ENCODE results near the gene INPPL1.
"Not testable (repeated sequence)": the region's sequence is repeated elsewhere in the genome, so short reads cannot be mapped to it uniquely, and the experiment has no call there.

The INPPL1 gene

DNA sequence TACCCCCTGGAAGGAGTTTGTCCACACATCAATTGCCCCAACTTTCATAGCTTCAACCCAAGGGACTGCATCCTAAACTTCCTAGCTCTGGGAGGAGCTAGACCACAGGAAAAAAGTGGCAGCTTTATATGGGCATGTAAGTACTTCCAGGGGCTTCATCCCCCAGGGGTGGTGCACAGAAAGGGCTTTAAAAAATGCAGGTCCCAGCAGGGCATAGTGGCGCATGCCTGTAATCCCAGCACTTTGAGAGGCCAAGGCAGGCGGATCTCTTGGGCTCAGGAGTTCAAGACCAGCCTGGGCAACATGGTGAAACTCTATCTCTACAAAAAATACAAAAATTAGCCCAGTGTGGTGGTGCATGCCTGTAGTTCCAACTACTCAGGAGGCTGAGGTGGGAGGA, 17.8 kb upstream of the INPPL1 start:
- not testable (repeated sequence) for H4K8ac ChIP-seq (ENCODE audit: low read depth, low read length); H2BK120ac ChIP-seq (ENCODE audit: low read depth, low read length); H3K36me3 ChIP-seq (replicated peaks in 1 of 2; ENCODE audit: control insufficient read depth in 2 of 2, insufficient read depth in 2 of 2, low read length in 2 of 2); H3K4ac ChIP-seq (ENCODE audit: low read length); H3K4me3 ChIP-seq (ENCODE audit: low read length in 2 of 2); H3K4me1 ChIP-seq (ENCODE audit: control insufficient read depth in 2 of 2, insufficient read depth in 1 of 2, low read depth in 1 of 2, low read length in 2 of 2); H3K23ac ChIP-seq (ENCODE audit: low read depth, low read length, poor library complexity); H3K18ac ChIP-seq (ENCODE audit: low read length); H3K14ac ChIP-seq (ENCODE audit: low read length); H3K9me3 ChIP-seq (replicated peaks in 1 of 2; ENCODE audit: control insufficient read depth in 2 of 2, insufficient read depth in 1 of 2, low read depth in 1 of 2, low read length in 2 of 2); H3K27me3 ChIP-seq (ENCODE audit: control insufficient read depth in 3 of 3, insufficient read depth in 3 of 3, low read depth in 1 of 3, low read length in 3 of 3); DNase-seq (ENCODE audit: low spot score); H4K91ac ChIP-seq (ENCODE audit: low read depth, low read length, poor library complexity); H2AFZ ChIP-seq (ENCODE audit: low read length); H3K79me1 ChIP-seq (ENCODE audit: low read depth, low read length); H2BK5ac ChIP-seq (ENCODE audit: low read length); H3K27ac ChIP-seq (replicated peaks; ENCODE audit: low read length); H2AK5ac ChIP-seq (ENCODE audit: low read depth, low read length); H2BK12ac ChIP-seq (ENCODE audit: low read length); H3K4me2 ChIP-seq (ENCODE audit: insufficient read depth, low read length, poor library complexity, severe bottlenecking); H2BK15ac ChIP-seq (ENCODE audit: low read length); H3K9ac ChIP-seq (ENCODE audit: low read depth, low read length, poor library complexity)
- no CpG with 5 or more reads among the region's 2 CpGs for WGBS, 2 donors (ENCODE audit: extremely low coverage in 2 of 2, insufficient read length in 2 of 2, insufficient replicate concordance in 1 of 2)

DNA sequence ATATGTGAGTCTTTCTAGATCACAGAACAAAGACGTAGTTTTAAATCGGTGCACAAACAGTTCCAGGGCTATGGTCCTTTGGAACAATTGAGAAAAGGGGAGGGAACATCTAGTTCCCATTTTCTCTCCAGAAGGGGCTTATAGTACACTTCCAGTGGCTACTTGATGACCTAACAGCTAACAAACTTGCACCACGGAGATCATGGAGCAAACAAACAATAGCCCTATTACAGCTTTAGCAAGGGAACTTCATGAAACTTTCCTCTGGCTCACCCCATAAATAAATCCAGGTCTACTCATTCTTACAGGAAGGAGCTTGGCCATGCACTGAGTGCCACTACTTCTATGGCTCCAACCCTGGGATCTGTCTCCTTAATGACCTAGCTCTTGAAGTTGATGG, 16.3 kb upstream of the INPPL1 start:
- Histone ChIP-seq H3K79me1 (ENCODE audit: low read depth, low read length) (no peaks in the 10 kb centered on the region), H3K4ac (ENCODE audit: low read length) (no peak overlapping the region), H4K91ac (ENCODE audit: low read depth, low read length, poor library complexity) (no peak overlapping the region), H2BK120ac (ENCODE audit: low read depth, low read length) (no peak overlapping the region), H2AK5ac (ENCODE audit: low read depth, low read length) (no peak overlapping the region), H3K27me3 (ENCODE audit: control insufficient read depth in 3 of 3, insufficient read depth in 3 of 3, low read depth in 1 of 3, low read length in 3 of 3) (peaks cover 0 to 5% (median 0%) of the 10 kb centered on the region in 3 experiments), H3K27ac (replicated peaks; ENCODE audit: low read length) (no peak overlapping the region), H2BK15ac (ENCODE audit: low read length) (no peak overlapping the region), H3K23ac (ENCODE audit: low read depth, low read length, poor library complexity) (no peak overlapping the region), H3K9ac (ENCODE audit: low read depth, low read length, poor library complexity) (no peak overlapping the region), H3K4me1 (ENCODE audit: control insufficient read depth in 2 of 2, insufficient read depth in 1 of 2, low read depth in 1 of 2, low read length in 2 of 2) (no peaks in the 10 kb centered on the region), H3K9me3 (replicated peaks in 1 of 2; ENCODE audit: control insufficient read depth in 2 of 2, insufficient read depth in 1 of 2, low read depth in 1 of 2, low read length in 2 of 2) (peaks cover 0 to 3% of the 10 kb centered on the region in 2 donors), H3K4me3 (ENCODE audit: low read length in 2 of 2) (no peak overlapping the region), H3K18ac (ENCODE audit: low read length) (no peak overlapping the region), H2AFZ (ENCODE audit: low read length) (no peak overlapping the region), H4K8ac (ENCODE audit: low read depth, low read length) (no peak overlapping the region), H3K4me2 (ENCODE audit: insufficient read depth, low read length, poor library complexity, severe bottlenecking) (no peak overlapping the region), H3K14ac (ENCODE audit: low read length) (peak overlapping the region; percentile 23), H2BK12ac (ENCODE audit: low read length) (no peak overlapping the region), H3K36me3 (replicated peaks in 1 of 2; ENCODE audit: control insufficient read depth in 2 of 2, insufficient read depth in 2 of 2, low read length in 2 of 2) (no peaks in the 10 kb centered on the region), H2BK5ac (ENCODE audit: low read length) (no peak overlapping the region)
- no CpG with 5 or more reads among the region's 3 CpGs for WGBS, 2 donors (ENCODE audit: extremely low coverage in 2 of 2, insufficient read length in 2 of 2, insufficient replicate concordance in 1 of 2)
- no peak for DNase-seq (ENCODE audit: low spot score)

DNA sequence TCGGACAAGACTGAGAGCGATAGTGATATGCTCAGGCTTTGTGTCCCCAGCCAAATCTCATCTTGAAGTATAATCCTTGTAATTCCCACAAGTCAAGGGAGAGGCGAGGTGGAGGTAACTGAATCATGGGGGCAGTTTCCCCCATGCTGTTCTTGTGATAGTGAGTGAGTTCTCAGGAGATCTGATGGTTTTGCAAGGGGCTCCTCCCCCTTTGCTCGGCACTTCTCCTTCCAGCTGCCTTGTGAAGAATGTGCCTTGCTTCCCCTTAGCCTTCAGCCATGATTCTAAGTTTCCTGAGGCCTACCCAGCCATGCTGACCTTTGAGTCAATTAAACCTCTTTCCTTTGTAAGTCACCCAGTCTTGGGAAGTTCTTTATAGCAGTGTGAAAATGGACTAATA, 15.5 kb upstream of the INPPL1 start:
- Histone ChIP-seq H3K79me1 (ENCODE audit: low read depth, low read length) (no peaks in the 10 kb centered on the region), H3K18ac (ENCODE audit: low read length) (no peak overlapping the region), H2BK120ac (ENCODE audit: low read depth, low read length) (no peak overlapping the region), H3K4me2 (ENCODE audit: insufficient read depth, low read length, poor library complexity, severe bottlenecking) (no peak overlapping the region), H4K91ac (ENCODE audit: low read depth, low read length, poor library complexity) (no peak overlapping the region), H2BK5ac (ENCODE audit: low read length) (no peak overlapping the region), H3K23ac (ENCODE audit: low read depth, low read length, poor library complexity) (no peak overlapping the region), H3K9ac (ENCODE audit: low read depth, low read length, poor library complexity) (no peak overlapping the region), H3K27ac (replicated peaks; ENCODE audit: low read length) (no peak overlapping the region), H2BK15ac (ENCODE audit: low read length) (no peak overlapping the region), H3K14ac (ENCODE audit: low read length) (no peak overlapping the region), H3K4me3 (ENCODE audit: low read length in 2 of 2) (no peak overlapping the region), H4K8ac (ENCODE audit: low read depth, low read length) (no peak overlapping the region), H2BK12ac (ENCODE audit: low read length) (no peak overlapping the region), H3K36me3 (replicated peaks in 1 of 2; ENCODE audit: control insufficient read depth in 2 of 2, insufficient read depth in 2 of 2, low read length in 2 of 2) (no peaks in the 10 kb centered on the region), H2AFZ (ENCODE audit: low read length) (no peak overlapping the region), H3K4ac (ENCODE audit: low read length) (no peak overlapping the region), H3K4me1 (ENCODE audit: control insufficient read depth in 2 of 2, insufficient read depth in 1 of 2, low read depth in 1 of 2, low read length in 2 of 2) (no peaks in the 10 kb centered on the region), H3K27me3 (ENCODE audit: control insufficient read depth in 3 of 3, insufficient read depth in 3 of 3, low read depth in 1 of 3, low read length in 3 of 3) (peaks cover 0 to 5% (median 0%) of the 10 kb centered on the region in 3 experiments), H3K9me3 (replicated peaks in 1 of 2; ENCODE audit: control insufficient read depth in 2 of 2, insufficient read depth in 1 of 2, low read depth in 1 of 2, low read length in 2 of 2) (peaks cover 0 to 3% of the 10 kb centered on the region in 2 donors), H2AK5ac (ENCODE audit: low read depth, low read length) (no peak overlapping the region)
- no CpG with 5 or more reads among the region's 4 CpGs for WGBS, 2 donors (ENCODE audit: extremely low coverage in 2 of 2, insufficient read length in 2 of 2, insufficient replicate concordance in 1 of 2)
- no peak for DNase-seq (ENCODE audit: low spot score)

DNA sequence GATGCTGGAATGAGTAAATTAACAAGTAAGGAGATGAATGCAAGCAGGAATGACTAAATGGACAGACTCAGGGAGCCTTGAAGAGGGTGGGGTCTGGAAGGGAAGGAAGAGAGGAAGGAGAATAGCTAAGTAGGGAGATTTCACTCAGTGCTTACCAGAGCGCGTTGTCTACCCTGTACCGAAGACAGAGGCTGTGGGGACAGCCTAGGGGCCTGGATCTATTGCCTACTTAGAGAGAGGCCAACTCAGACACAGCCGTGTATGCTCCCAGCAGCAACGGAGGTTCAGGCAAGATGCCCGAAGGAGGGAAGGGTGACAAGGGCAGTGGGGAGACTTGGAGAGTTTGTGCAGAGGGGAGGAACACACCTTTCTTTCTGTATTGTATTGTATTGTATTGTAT, 7.9 kb upstream of the INPPL1 start, which contains the start of gene FOLR2:
FOLR2 (plus strand) TSS at position 157 of the 400 bp plus-strand sequence. CDS start 1,791 bp downstream, outside the sequence.
- DNase-seq (ENCODE audit: low spot score), result no peak
- Histone ChIP-seq H3K27me3 (ENCODE audit: control insufficient read depth in 3 of 3, insufficient read depth in 3 of 3, low read depth in 1 of 3, low read length in 3 of 3) (peaks cover 0 to 26% (median 0%) of the 10 kb centered on the region in 3 experiments), H3K36me3 (replicated peaks in 1 of 2; ENCODE audit: control insufficient read depth in 2 of 2, insufficient read depth in 2 of 2, low read length in 2 of 2) (no peaks in the 10 kb centered on the region), H3K4me2 (ENCODE audit: insufficient read depth, low read length, poor library complexity, severe bottlenecking) (no peak within 1 kb of the TSS), H2BK5ac (ENCODE audit: low read length) (no peak within 1 kb of the TSS), H3K9me3 (replicated peaks in 1 of 2; ENCODE audit: control insufficient read depth in 2 of 2, insufficient read depth in 1 of 2, low read depth in 1 of 2, low read length in 2 of 2) (no peaks in the 10 kb centered on the region), H2BK15ac (ENCODE audit: low read length) (peak within 1 kb of the TSS; percentile 67), H3K79me1 (ENCODE audit: low read depth, low read length) (no peaks in the 10 kb centered on the region), H4K91ac (ENCODE audit: low read depth, low read length, poor library complexity) (no peak within 1 kb of the TSS), H3K18ac (ENCODE audit: low read length) (no peak within 1 kb of the TSS), H3K23ac (ENCODE audit: low read depth, low read length, poor library complexity) (no peak within 1 kb of the TSS), H3K27ac (replicated peaks; ENCODE audit: low read length) (no peak within 1 kb of the TSS), H3K14ac (ENCODE audit: low read length) (no peak within 1 kb of the TSS), H2BK120ac (ENCODE audit: low read depth, low read length) (no peak within 1 kb of the TSS), H3K4me3 (ENCODE audit: low read length in 2 of 2) (no peak within 1 kb of the TSS), H3K4ac (ENCODE audit: low read length) (no peak within 1 kb of the TSS), H3K9ac (ENCODE audit: low read depth, low read length, poor library complexity) (no peak within 1 kb of the TSS), H4K8ac (ENCODE audit: low read depth, low read length) (no peak within 1 kb of the TSS), H2AFZ (ENCODE audit: low read length) (no peak within 1 kb of the TSS), H3K4me1 (ENCODE audit: control insufficient read depth in 2 of 2, insufficient read depth in 1 of 2, low read depth in 1 of 2, low read length in 2 of 2) (no peaks in the 10 kb centered on the region), H2AK5ac (ENCODE audit: low read depth, low read length) (no peak within 1 kb of the TSS), H2BK12ac (ENCODE audit: low read length) (no peak within 1 kb of the TSS)
- WGBS, 2 donors (ENCODE audit: extremely low coverage in 2 of 2, insufficient read length in 2 of 2, insufficient replicate concordance in 1 of 2), result no CpG with 5 or more reads among the region's 6 CpGs

All from neuronal stem cell (in vitro differentiated cells).